Activated T-helper 1 cell treated with anti-CD3 and anti-CD28 coated beads, Interleukin-2, amount 50 U/mL, for 16 hours (primary cell): ENCODE data around the gene OR10G2.

Experiments used
- DNase-seq, 2 donors: peaks; one replicate each; pipeline ENCODE4 v3.0.0-alpha.2; 2020; ENCODE audit warnings: low read depth in 1 of 2, low spot score in 1 of 2

The OR10G2 gene

DNA sequence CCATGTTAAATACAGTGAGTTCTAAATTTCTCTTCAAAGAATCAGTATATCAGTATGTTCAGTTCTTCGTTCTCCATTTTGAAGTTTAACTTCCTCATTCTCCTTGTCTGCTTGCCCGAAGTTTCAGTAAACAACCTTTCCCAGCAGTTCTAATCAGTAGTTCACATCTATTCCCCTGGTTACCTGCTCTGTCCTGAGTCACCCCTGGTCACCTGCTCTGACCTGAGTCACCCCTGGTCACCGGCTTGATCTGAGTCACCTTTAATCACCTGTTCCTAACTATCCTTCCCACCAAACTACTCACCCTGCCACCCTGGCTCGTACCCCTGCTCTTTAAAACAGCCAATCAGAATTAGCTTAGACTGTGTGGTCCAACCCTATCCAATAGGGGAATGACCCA is 45.4 kb downstream of the OR10G2 start:
- DNase-seq, result no peak
